Liver (tissue), 3 donors: Measurements from ENCODE around the gene ASPHD2.
"Not testable (repeated sequence)": the region's sequence is repeated elsewhere in the genome, so short reads cannot be mapped to it uniquely, and the experiment has no call there.

ENCODE experiments used
- CTCF ChIP-seq: fragments of 150-350 bp; IDR thresholded peaks from 2 replicates; pipeline ENCODE4 v1.5.1; 2017; ENCODE audit warnings: improper control_type of control experiment, low read depth, low read length; ENCODE audit not compliant: missing input control
- EGR1 ChIP-seq, 2 donors: IDR thresholded peaks; 2 replicates each; pipeline ENCODE4 v1.6.1; 2016 to 2018; ENCODE audit warnings: antibody characterized with exemption in 2 of 2, low read depth in 2 of 2
- FOXA1 ChIP-seq: IDR thresholded peaks from 2 replicates; pipeline ENCODE4 v1.6.1; 2016; ENCODE audit warnings: antibody characterized with exemption
- GABPA ChIP-seq, 2 donors: IDR thresholded peaks in 1 of 2; conservative IDR thresholded peaks in 1 of 2; 2 replicates each; pipeline ENCODE4 v1.6.1; 2016; ENCODE audit warnings: antibody characterized with exemption in 2 of 2, mild to moderate bottlenecking in 1 of 2, moderate library complexity in 1 of 2
- HNF4G ChIP-seq: IDR thresholded peaks from 2 replicates; pipeline ENCODE4 v1.6.1; 2016; ENCODE audit warnings: antibody characterized with exemption
- JUND ChIP-seq, 2 donors: IDR thresholded peaks; 2 replicates each; pipeline ENCODE4 v1.6.1; 2016; ENCODE audit warnings: antibody characterized with exemption in 2 of 2
- RAD21 ChIP-seq, 2 donors: IDR thresholded peaks; 2 replicates each; pipeline ENCODE4 v1.6.1; 2016; ENCODE audit warnings: antibody characterized with exemption in 2 of 2, mild to moderate bottlenecking in 2 of 2
- REST ChIP-seq: IDR thresholded peaks from 2 replicates; pipeline ENCODE4 v1.6.1; 2016; ENCODE audit warnings: antibody characterized with exemption, mild to moderate bottlenecking
- RXRA ChIP-seq, 2 donors: IDR thresholded peaks; 2 replicates each; pipeline ENCODE4 v1.6.1; 2017 to 2018; ENCODE audit warnings: antibody characterized with exemption in 2 of 2, mild to moderate bottlenecking in 1 of 2
- SP1 ChIP-seq: IDR thresholded peaks from 2 replicates; pipeline ENCODE4 v1.6.1; 2018; ENCODE audit warnings: antibody characterized with exemption, mild to moderate bottlenecking
- TAF1 ChIP-seq: conservative IDR thresholded peaks from 2 replicates; pipeline ENCODE4 v1.6.1; 2016; ENCODE audit warnings: antibody characterized with exemption, mild to moderate bottlenecking
- YY1 ChIP-seq: IDR thresholded peaks from 2 replicates; pipeline ENCODE4 v1.6.1; 2016; ENCODE audit warnings: antibody characterized with exemption, mild to moderate bottlenecking
- TF ChIP-seq, protein P1 (sequence below): IDR thresholded peaks from 2 replicates; pipeline ENCODE4 v1.6.1; 2016; ENCODE audit warnings: antibody characterized with exemption
- TF ChIP-seq, protein P2 (sequence below): IDR thresholded peaks from 2 replicates; pipeline ENCODE4 v1.6.1; 2016; ENCODE audit warnings: antibody characterized with exemption
- donor health status: healthy.
- donor health status: healthy.

- not testable (repeated sequence) for TF ChIP-seq CTCF; SP1; TAF1; GABPA (IDR thresholded peaks at IDR 0.05 in 1 of 2, conservative IDR thresholded peaks at IDR 0.05 in 1 of 2); RXRA (IDR thresholded peaks at IDR 0.05); REST; YY1; RAD21 (IDR thresholded peaks at IDR 0.05); EGR1 (IDR thresholded peaks at IDR 0.05; ENCODE audit: low read depth in 2 of 2); FOXA1; HNF4G; JUND (IDR thresholded peaks at IDR 0.05)
- TF ChIP-seq, protein P1, sequence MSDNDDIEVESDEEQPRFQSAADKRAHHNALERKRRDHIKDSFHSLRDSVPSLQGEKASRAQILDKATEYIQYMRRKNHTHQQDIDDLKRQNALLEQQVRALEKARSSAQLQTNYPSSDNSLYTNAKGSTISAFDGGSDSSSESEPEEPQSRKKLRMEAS = not testable (repeated sequence)
- TF ChIP-seq, protein P2, sequence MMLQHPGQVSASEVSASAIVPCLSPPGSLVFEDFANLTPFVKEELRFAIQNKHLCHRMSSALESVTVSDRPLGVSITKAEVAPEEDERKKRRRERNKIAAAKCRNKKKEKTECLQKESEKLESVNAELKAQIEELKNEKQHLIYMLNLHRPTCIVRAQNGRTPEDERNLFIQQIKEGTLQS = not testable (repeated sequence)
These were observed 20.4 kb upstream of the ASPHD2 start for GRCh38 chr22:26408562-26409220.
